KMS-11 (cell line): Measurements from ENCODE around the gene MTURN.

Experiments
- H2AFZ ChIP-seq: fragments of 200-600 bp; sonication (generic); 2 replicates; pipeline ENCODE4 v1.6.1; 2016; ENCODE audit warnings: antibody characterized with exemption, mixed run types, low read depth
- H3K27ac ChIP-seq: fragments of 200-600 bp; sonication (generic); 2 replicates; pipeline ENCODE4 v1.6.1; 2016; ENCODE audit warnings: mild to moderate bottlenecking, mixed run types
- H3K27me3 ChIP-seq: fragments of 200-600 bp; sonication (generic); 2 replicates; pipeline ENCODE4 v1.6.1; 2017; ENCODE audit warnings: mild to moderate bottlenecking, low read depth, mixed run types, moderate library complexity; ENCODE audit not compliant: insufficient read depth
- H3K36me3 ChIP-seq: fragments of 200-600 bp; sonication (generic); 2 replicates; pipeline ENCODE4 v1.6.1; 2017; ENCODE audit warnings: mild to moderate bottlenecking, mixed run types; ENCODE audit not compliant: insufficient read depth
- H3K4me1 ChIP-seq: fragments of 200-600 bp; sonication (generic); 2 replicates; pipeline ENCODE4 v1.6.1; 2016; ENCODE audit warnings: mild to moderate bottlenecking, low read depth, mixed run types; ENCODE audit not compliant: poor library complexity, severe bottlenecking
- H3K4me2 ChIP-seq: fragments of 200-600 bp; sonication (generic); 2 replicates; pipeline ENCODE4 v1.7.0; 2016; ENCODE audit warnings: mild to moderate bottlenecking, mixed run types
- H3K4me3 ChIP-seq: fragments of 200-600 bp; sonication (generic); IDR thresholded peaks from 2 replicates; pipeline ENCODE4 v1.6.1; 2017; ENCODE audit warnings: low read depth, low read length, mixed read lengths; ENCODE audit not compliant: insufficient read depth
- H3K79me2 ChIP-seq: fragments of 200-600 bp; sonication (generic); 2 replicates; pipeline ENCODE4 v1.6.1; 2016; ENCODE audit warnings: low read depth, mixed run types; ENCODE audit not compliant: insufficient read depth
- H3K9ac ChIP-seq: fragments of 200-600 bp; sonication (generic); 2 replicates; pipeline ENCODE4 v1.6.1; 2016; ENCODE audit warnings: mild to moderate bottlenecking, mixed run types
- H4K20me1 ChIP-seq: fragments of 200-600 bp; sonication (generic); 2 replicates; pipeline ENCODE4 v1.6.1; 2016; ENCODE audit warnings: mild to moderate bottlenecking, mixed run types; ENCODE audit not compliant: insufficient read depth
- TF ChIP-seq, protein P1 (sequence below): fragments of 200-600 bp; sonication (generic); conservative IDR thresholded peaks from 2 replicates; pipeline ENCODE4 v1.6.1; 2017; ENCODE audit warnings: low read depth, mild to moderate bottlenecking, antibody characterized with exemption, low read length, moderate library complexity, mixed read lengths

Gene MTURN

GRCh38 chr7:30168835-30169573, 34.2 kb downstream of the MTURN start:
- TF ChIP-seq, protein P1, sequence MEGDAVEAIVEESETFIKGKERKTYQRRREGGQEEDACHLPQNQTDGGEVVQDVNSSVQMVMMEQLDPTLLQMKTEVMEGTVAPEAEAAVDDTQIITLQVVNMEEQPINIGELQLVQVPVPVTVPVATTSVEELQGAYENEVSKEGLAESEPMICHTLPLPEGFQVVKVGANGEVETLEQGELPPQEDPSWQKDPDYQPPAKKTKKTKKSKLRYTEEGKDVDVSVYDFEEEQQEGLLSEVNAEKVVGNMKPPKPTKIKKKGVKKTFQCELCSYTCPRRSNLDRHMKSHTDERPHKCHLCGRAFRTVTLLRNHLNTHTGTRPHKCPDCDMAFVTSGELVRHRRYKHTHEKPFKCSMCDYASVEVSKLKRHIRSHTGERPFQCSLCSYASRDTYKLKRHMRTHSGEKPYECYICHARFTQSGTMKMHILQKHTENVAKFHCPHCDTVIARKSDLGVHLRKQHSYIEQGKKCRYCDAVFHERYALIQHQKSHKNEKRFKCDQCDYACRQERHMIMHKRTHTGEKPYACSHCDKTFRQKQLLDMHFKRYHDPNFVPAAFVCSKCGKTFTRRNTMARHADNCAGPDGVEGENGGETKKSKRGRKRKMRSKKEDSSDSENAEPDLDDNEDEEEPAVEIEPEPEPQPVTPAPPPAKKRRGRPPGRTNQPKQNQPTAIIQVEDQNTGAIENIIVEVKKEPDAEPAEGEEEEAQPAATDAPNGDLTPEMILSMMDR, result no peak
- Histone ChIP-seq H3K36me3 (no peaks in the 10 kb centered on the region), H4K20me1 (no peaks in the 10 kb centered on the region), H3K4me1 (no peaks in the 10 kb centered on the region), H3K4me3 (no peak overlapping the region), H3K79me2 (no peaks in the 10 kb centered on the region), H3K27ac (no peak overlapping the region), H2AFZ (no peak overlapping the region), H3K4me2 (no peak overlapping the region), H3K27me3 (no peaks in the 10 kb centered on the region), H3K9ac (no peak overlapping the region)

GRCh38 chr7:30169579-30169978, 34.8 kb downstream of the MTURN start:
- no peak overlapping the region for H3K27ac ChIP-seq

GRCh38 chr7:30170476-30171205, 35.9 kb downstream of the MTURN start:
- Histone ChIP-seq H3K4me1 (no peaks in the 10 kb centered on the region), H3K36me3 (no peaks in the 10 kb centered on the region), H3K4me3 (no peak overlapping the region), H3K4me2 (no peak overlapping the region), H2AFZ (no peak overlapping the region), H3K27me3 (no peaks in the 10 kb centered on the region), H3K27ac (no peak overlapping the region), H4K20me1 (no peaks in the 10 kb centered on the region), H3K79me2 (no peaks in the 10 kb centered on the region), H3K9ac (no peak overlapping the region)
- TF ChIP-seq, protein P1, result no peak

More at GRCh38 chr7:30169579-30169978, 34.8 kb downstream of the MTURN start:
- H3K79me2 ChIP-seq, result no peaks in the 10 kb centered on the region
- H2AFZ ChIP-seq, result no peak overlapping the region
- no peaks in the 10 kb centered on the region for H3K4me1 ChIP-seq
- no peak overlapping the region for H3K9ac ChIP-seq
- H3K36me3 ChIP-seq, result no peaks in the 10 kb centered on the region
- TF ChIP-seq, protein P1, result no peak
- H3K27me3 ChIP-seq, result no peaks in the 10 kb centered on the region
- H3K4me2 ChIP-seq, result no peak overlapping the region
- no peak overlapping the region for H3K4me3 ChIP-seq
- H4K20me1 ChIP-seq, result no peaks in the 10 kb centered on the region

DNA sequence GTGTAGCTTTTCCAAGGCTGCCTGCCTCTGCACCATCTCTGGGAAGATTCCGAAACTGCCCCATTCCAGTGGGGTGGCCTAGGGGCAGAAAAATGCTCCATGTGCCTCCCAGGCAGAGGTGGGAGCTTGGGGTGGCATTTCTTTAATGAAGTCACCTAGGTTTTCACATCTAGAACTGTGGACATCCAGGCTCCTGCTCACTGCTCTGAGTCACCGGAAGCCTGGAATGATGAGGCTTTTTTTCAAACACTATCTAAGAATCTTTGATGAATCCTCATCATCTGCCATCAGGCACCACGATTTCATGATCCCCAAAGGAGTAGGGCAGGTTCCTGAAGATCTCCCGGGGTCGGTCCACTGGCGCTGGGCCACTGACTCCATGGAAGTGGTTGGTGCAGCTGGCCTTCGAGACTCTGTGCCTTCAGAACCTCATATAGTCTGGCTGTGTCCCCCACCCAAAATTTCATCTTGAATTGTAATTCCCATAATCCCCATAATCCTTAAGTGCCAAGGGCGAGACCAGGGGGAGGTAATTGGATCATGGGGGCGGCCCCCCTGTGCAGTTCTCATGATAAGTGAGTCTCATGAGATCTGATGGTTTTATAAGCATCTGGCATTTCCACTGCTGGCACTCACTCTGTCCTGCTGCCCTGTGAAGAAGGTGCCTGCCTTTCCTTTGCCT, 37.1 kb downstream of the MTURN start:
- no peaks in the 10 kb centered on the region for H3K27me3 ChIP-seq
- TF ChIP-seq, protein P1, result no peak
- H3K4me1 ChIP-seq, result no peaks in the 10 kb centered on the region
- H3K9ac ChIP-seq, result no peak overlapping the region
- no peaks in the 10 kb centered on the region for H3K36me3 ChIP-seq
- H3K79me2 ChIP-seq, result no peaks in the 10 kb centered on the region
- H2AFZ ChIP-seq, result no peak overlapping the region
- no peak overlapping the region for H3K4me3 ChIP-seq
- H3K4me2 ChIP-seq, result no peak overlapping the region
- H4K20me1 ChIP-seq, result no peaks in the 10 kb centered on the region
- no peak overlapping the region for H3K27ac ChIP-seq
